Measurements from ENCODE around the gene WDR46.

The WDR46 gene

GRCh38 chr6:33247977-33248642 lies 40.9 kb downstream of the WDR46 start:
- TF ChIP-seq, protein P1, sequence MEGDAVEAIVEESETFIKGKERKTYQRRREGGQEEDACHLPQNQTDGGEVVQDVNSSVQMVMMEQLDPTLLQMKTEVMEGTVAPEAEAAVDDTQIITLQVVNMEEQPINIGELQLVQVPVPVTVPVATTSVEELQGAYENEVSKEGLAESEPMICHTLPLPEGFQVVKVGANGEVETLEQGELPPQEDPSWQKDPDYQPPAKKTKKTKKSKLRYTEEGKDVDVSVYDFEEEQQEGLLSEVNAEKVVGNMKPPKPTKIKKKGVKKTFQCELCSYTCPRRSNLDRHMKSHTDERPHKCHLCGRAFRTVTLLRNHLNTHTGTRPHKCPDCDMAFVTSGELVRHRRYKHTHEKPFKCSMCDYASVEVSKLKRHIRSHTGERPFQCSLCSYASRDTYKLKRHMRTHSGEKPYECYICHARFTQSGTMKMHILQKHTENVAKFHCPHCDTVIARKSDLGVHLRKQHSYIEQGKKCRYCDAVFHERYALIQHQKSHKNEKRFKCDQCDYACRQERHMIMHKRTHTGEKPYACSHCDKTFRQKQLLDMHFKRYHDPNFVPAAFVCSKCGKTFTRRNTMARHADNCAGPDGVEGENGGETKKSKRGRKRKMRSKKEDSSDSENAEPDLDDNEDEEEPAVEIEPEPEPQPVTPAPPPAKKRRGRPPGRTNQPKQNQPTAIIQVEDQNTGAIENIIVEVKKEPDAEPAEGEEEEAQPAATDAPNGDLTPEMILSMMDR (IDR thresholded peaks at IDR 0.05; ENCODE audit: low read depth, low read length, missing control alignments), result peak; percentile 83
- peak; percentile 77 for DNase-seq (ENCODE audit: extremely low read depth, low read depth)
- H3K4me3 ChIP-seq (replicated peaks; ENCODE audit: low read depth, low read length), result peak overlapping the region; percentile 59

- TF ChIP-seq, protein P1 (IDR thresholded peaks at IDR 0.05; ENCODE audit: low read depth, low read length, missing control alignments), result no peak
- H3K4me3 ChIP-seq (replicated peaks; ENCODE audit: low read depth, low read length), result no peak overlapping the region
- DNase-seq (ENCODE audit: extremely low read depth, low read depth), result no peak
These were observed 45.6 kb downstream of the WDR46 start for GRCh38 chr6:33243476-33243875.

- TF ChIP-seq, protein P1 (IDR thresholded peaks at IDR 0.05; ENCODE audit: low read depth, low read length, missing control alignments), result no peak
- no peak overlapping the region for H3K4me3 ChIP-seq (replicated peaks; ENCODE audit: low read depth, low read length)
- no peak for DNase-seq (ENCODE audit: extremely low read depth, low read depth)
These were observed 47.1 kb downstream of the WDR46 start for GRCh38 chr6:33241968-33242367.

DNA sequence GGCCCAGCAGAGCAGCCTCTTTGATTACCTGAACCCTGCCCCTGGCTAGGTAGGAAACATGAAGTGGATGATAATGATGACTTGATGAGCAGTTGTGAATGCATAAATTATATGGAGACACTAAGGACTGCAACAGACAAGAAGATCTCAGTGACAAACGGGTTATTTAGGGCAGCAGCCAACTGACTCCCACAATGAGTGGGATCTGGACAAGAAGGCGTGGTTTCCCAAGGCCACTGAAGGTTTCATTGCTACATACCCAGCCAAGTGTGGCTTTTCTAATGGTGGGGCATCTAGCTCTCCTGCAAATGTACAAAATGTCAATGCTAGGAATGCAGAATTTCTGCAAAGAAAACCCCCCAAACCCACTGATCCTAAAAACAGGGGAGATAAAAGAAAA lies 51.3 kb downstream of the WDR46 start:
- no peak for DNase-seq (ENCODE audit: extremely low read depth, low read depth)
- TF ChIP-seq, protein P1 (IDR thresholded peaks at IDR 0.05; ENCODE audit: low read depth, low read length, missing control alignments), result no peak
- H3K4me3 ChIP-seq (replicated peaks; ENCODE audit: low read depth, low read length), result no peak overlapping the region

DNA sequence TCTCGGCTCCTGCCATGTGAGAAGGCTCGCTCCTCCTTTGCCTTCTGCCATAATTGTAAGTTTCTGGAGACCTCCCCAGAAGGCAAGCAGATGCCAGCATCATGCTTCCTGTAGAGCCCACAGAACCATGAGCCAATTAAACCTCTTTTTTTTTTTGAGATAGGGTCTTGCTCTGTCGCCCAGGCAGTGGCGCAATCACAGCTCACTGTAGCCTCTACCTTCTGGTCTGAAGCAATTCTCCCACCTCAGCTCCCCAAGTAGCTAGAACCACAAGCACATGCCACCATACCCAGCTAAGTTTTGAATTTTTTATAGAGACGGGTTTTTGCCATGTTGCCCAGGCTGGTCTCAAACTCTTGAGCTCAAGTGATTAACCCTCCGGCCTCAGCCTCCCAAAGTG lies 52.2 kb downstream of the WDR46 start:
- TF ChIP-seq, protein P1 (IDR thresholded peaks at IDR 0.05; ENCODE audit: low read depth, low read length, missing control alignments), result no peak
- DNase-seq (ENCODE audit: extremely low read depth, low read depth), result no peak
- H3K4me3 ChIP-seq (replicated peaks; ENCODE audit: low read depth, low read length), result no peak overlapping the region

DNA sequence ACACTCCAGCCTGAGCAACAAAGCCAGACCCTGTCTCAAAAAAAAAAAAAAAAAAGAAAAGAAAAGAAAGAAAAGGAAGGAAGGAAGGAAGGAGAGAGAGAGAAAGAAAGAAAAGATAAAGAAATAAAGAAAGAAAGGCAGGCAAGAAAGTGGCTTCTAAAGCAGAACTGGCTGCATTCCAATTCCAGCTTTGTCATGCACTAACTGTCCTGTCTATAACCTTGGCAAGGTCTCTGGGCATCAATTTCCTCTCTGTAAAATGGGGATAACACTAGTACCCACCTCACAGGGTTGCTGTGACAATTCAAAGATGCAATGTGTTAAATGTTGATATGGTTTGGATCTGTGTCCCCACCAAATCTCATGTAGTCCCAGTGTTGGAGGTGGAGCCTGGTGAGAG lies 52.7 kb downstream of the WDR46 start:
- no peak overlapping the region for H3K4me3 ChIP-seq (replicated peaks; ENCODE audit: low read depth, low read length)
- TF ChIP-seq, protein P1 (IDR thresholded peaks at IDR 0.05; ENCODE audit: low read depth, low read length, missing control alignments), result no peak
- no peak for DNase-seq (ENCODE audit: extremely low read depth, low read depth)

DNA sequence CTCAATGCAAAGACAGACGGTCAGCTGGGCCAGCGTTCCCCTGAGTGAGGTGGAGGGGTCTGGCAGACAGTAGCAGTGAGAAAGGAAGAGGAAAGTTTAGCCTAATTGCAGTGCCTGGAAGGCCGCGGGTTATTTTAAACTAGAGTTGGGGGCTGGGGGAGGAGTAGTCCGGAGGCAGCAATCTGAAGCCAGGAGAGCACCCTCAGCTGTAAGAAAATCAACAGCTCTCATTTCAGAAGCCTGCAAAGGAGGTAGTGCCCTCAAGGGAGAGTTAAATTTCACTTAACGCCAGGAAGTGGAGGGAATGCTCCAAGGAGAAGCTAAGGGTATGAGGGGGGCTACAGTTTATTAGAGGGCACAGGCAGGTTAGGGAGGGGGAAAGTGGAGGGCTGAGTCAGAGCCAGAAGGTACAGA lies 53.8 kb downstream of the WDR46 start:
- TF ChIP-seq, protein P1 (IDR thresholded peaks at IDR 0.05; ENCODE audit: low read depth, low read length, missing control alignments), result no peak
- DNase-seq (ENCODE audit: extremely low read depth, low read depth), result no peak
- no peak overlapping the region for H3K4me3 ChIP-seq (replicated peaks; ENCODE audit: low read depth, low read length)
